Measurements from ENCODE around the gene SFRP4.

The SFRP4 gene

DNA sequence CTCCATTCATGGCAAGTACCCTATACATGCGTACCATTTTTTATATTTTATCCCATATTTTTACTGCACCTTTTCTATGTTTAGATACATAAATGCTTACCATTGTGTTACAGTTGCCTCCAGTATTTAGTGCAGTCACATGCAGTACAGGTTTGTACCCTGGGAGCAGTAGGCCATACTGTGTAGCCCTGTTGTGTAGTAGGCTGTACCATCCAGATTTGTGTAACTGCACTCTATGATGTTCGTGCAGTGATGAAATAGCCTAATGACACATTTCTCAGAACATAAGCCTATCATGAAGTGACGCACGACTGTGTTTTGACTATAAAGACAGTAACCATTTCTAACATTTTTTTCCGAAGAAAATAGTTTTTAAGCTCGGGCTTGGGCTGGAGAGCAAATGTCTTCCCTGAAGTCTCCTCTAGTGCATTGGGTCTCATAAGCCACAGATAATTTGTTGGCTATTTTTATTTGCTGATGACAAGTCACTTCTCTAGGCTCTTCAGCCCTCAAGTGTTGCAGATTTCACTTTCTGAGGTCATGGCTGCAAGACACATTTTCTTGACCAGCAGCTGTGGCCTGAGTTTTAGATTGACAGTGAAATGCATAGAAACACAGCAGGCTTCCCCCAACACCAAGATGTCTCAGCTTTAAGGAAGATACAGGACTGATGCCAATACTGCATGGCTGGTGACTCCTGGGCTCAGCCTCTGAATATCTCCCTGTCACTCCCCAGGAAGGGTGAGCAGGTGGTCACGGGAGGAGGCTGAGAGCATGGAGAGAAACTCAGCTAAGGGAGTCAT, 30.7 kb upstream of the SFRP4 start:
- no peak for TF ChIP-seq Cebpa-rat (IDR thresholded peaks at IDR 0.05)
- no peak overlapping the region for H3K9ac ChIP-seq
- peaks cover 7% of the 10 kb centered on the region for H3K4me1 ChIP-seq
- H3K36me3 ChIP-seq = peaks cover 55% of the 10 kb centered on the region
- H3K4me2 ChIP-seq = no peak overlapping the region
- H4K20me1 ChIP-seq = peaks cover 20% of the 10 kb centered on the region; the same call in 1 of the 2 replicates
- H3K4me3 ChIP-seq = no peak overlapping the region
- no peaks in the 10 kb centered on the region for H3K27me3 ChIP-seq
- H3K27ac ChIP-seq = no peak overlapping the region
- H3K9me3 ChIP-seq = peaks cover 5% of the 10 kb centered on the region; the same call in 1 of the 2 replicates

DNA sequence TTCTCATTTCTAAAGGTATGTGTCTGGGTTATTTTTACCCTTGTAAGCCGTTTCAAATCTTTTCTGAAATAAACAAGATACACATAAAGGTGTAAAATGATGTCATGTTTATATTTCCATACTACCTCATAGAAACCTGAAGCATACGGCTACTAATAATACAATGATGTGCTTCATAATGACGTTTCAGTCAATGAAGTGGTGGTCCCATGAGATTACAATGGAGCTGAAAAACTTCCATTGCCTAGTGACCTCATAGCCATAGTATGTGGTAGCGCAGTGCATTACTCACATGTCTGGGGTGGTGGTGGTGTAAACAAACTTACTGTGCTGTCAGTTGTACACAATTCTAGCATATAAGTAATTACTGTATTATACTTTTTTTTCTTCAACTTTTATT, 28.7 kb upstream of the SFRP4 start:
- H4K20me1 ChIP-seq = peaks cover 20% of the 10 kb centered on the region; the same call in 1 of the 2 replicates
- H3K9ac ChIP-seq = no peak overlapping the region
- no peak overlapping the region for H3K4me3 ChIP-seq
- no peaks in the 10 kb centered on the region for H3K4me1 ChIP-seq
- H3K36me3 ChIP-seq = peaks cover 38% of the 10 kb centered on the region
- H3K27me3 ChIP-seq = no peaks in the 10 kb centered on the region
- TF ChIP-seq Cebpa-rat (IDR thresholded peaks at IDR 0.05) = no peak
- no peak overlapping the region for H3K4me2 ChIP-seq
- H3K27ac ChIP-seq = no peak overlapping the region
- H3K9me3 ChIP-seq = peaks cover 5% of the 10 kb centered on the region; the same call in 1 of the 2 replicates

DNA sequence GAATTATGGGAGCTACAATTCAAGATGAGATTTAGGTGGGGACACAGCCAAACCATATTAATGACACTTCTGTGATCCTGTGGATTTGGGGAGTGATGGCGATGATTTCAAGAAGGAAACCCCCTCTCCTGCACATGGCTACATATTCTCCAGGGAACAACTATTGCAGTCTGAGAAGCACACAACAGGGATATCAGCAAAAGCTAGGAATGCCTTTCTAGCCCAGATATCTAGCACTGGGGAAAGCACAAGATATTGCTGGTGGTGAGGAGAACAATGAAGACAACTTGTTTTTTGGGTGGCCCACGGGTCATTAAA, 28.1 kb upstream of the SFRP4 start:
- Histone ChIP-seq H3K4me1 (no peaks in the 10 kb centered on the region), H3K9me3 (peaks cover 5% of the 10 kb centered on the region; the same call in 1 of the 2 replicates), H3K4me2 (no peak overlapping the region), H3K4me3 (no peak overlapping the region), H3K9ac (no peak overlapping the region), H3K27me3 (no peaks in the 10 kb centered on the region), H4K20me1 (peaks cover 20% of the 10 kb centered on the region; the same call in 1 of the 2 replicates), H3K27ac (no peak overlapping the region), H3K36me3 (peaks cover 31% of the 10 kb centered on the region)
- no peak for TF ChIP-seq Cebpa-rat (IDR thresholded peaks at IDR 0.05)

DNA sequence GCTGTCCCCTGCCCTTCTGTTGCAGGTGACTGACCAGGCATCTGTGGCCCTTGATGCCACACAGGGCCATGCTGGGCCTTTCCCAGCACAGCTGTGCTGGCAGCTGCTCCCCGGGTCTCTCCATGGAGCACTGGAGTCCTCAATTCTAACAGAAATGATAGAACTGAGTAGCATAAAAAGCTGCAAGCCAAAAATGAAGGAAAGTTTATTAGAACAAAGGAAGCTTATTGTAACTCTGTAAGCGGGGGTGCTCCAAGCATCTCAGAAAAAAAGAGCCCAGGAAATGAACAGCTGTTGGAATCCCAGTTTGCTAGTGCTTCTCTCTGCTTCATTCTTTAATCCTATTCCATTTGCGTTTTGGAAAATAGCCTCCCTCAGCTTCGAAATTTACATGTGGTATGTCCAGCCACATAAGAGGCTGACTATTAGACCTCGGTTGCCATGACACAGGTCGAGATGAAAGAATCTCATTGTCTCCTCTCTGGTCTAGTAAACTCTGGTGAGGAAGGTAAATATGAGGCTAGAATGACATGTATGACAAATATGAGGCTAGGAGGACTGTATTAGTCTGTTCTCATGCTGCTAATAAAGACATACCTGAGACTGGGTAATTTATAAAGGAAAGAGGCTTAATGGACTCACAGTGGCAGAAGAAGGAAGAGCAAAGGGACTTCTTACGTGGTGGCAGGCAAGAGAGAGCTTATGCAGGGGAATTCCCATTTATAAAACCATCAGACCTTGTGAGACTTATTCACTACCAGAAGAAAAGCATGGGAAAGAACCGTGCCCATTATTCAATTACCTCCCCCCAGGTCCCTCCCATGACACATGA, 27.5 kb upstream of the SFRP4 start:
- no peak overlapping the region for H3K4me2 ChIP-seq
- TF ChIP-seq Cebpa-rat (IDR thresholded peaks at IDR 0.05) = no peak
- H3K9ac ChIP-seq = no peak overlapping the region
- H4K20me1 ChIP-seq = peaks cover 20% of the 10 kb centered on the region; the same call in 1 of the 2 replicates
- no peak overlapping the region for H3K4me3 ChIP-seq
- no peaks in the 10 kb centered on the region for H3K27me3 ChIP-seq
- H3K4me1 ChIP-seq = no peaks in the 10 kb centered on the region
- H3K36me3 ChIP-seq = peaks cover 26% of the 10 kb centered on the region
- no peak overlapping the region for H3K27ac ChIP-seq
- peaks cover 5% of the 10 kb centered on the region; the same call in 1 of the 2 replicates for H3K9me3 ChIP-seq

DNA sequence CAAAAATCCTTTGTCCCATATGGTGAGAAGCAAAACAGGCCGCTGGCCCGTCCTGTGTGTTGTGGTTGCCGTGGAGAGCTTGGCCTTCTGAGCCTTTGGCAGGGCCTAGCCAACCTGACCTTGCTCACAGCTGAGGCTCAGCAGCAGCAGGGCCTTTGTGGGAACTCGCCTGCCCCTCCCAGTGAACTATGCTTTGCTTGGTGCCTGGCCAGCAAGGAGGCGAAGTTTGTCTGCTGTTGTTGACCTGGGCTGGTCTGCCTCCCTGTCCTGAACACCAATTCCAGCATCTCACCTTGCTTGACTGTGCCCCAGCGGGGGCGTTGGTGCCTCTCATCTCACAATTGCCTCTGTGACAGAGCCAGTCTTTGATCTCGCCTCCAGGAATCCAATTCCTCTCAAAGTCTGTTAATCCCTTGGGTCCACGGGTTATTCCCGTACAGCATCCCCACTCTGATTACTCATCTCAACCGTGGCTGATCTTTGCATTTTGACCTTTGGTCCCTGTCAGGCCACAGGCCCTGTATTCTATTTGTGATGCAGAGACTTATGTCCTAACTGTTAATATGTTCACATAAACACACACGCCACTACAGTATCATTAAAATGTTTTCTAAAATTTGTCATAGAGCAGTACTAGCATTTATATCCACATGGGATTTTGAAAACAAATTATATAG, 26.5 kb upstream of the SFRP4 start:
- Histone ChIP-seq H3K9me3 (peaks cover 13% of the 10 kb centered on the region), H3K9ac (no peak overlapping the region), H3K27ac (no peak overlapping the region), H4K20me1 (peaks cover 18% of the 10 kb centered on the region; the same call in 1 of the 2 replicates), H3K36me3 (peaks cover 28% of the 10 kb centered on the region; the same call in 1 of the 2 replicates), H3K27me3 (no peaks in the 10 kb centered on the region), H3K4me1 (no peaks in the 10 kb centered on the region), H3K4me2 (no peak overlapping the region), H3K4me3 (no peak overlapping the region)
- TF ChIP-seq Cebpa-rat (IDR thresholded peaks at IDR 0.05) = no peak

DNA sequence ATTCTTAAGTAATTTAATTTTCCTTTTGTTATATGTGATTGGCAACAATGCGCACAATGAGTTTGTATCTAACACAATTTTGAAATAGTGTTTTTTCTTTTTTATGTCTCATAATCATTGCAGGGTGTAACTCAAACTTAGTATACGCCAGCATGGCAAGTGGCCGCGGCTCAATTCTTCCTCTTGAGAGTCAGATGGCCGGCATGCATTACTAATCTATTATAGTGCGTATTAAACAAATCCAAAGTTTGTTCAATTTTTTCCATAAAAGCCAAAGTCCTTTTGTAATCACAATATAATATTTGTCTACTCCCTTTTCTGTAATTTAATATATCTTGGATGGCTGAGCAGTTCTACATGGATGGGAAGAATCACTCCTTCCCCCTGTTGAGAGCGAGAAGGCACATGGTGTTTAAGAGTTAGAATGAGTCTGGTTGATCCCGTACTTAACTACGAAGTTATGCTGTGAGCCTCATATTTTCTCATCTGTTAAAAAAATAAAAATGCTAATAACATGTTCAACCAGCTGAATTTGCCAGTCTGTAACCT, 16.5 kb upstream of the SFRP4 start:
- no peaks in the 10 kb centered on the region for H3K27me3 ChIP-seq
- no peaks in the 10 kb centered on the region for H3K4me1 ChIP-seq
- 0 out of 2 replicates have a peak, but pooled peaks cover 2% of the 10 kb centered on the region for H3K36me3 ChIP-seq
- no peak overlapping the region for H3K4me3 ChIP-seq
- peaks cover 6% of the 10 kb centered on the region; the same call in 1 of the 2 replicates for H4K20me1 ChIP-seq
- no peak for TF ChIP-seq Cebpa-rat (IDR thresholded peaks at IDR 0.05)
- H3K9me3 ChIP-seq = peaks cover 28% of the 10 kb centered on the region
- no peak overlapping the region for H3K9ac ChIP-seq
- H3K27ac ChIP-seq = no peak overlapping the region
- H3K4me2 ChIP-seq = no peak overlapping the region

DNA sequence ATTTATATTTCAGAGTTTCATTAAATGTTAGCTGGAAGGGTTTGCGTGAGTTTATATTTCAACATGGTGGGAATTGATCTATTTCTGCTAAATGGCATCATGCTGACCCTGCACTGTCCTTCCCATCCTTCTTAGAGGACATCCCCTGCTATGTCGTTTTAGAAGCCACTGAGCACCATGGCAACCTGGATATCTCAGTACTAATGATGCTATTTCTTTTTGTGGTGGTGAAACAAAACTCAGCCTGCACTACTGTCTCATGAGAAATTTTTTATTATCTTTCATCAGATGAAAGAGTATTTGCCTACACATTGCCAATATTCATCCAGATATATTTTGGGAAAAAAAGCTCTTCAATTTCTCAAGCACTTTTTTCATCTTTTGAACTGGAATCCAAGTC, 15.9 kb upstream of the SFRP4 start:
- Histone ChIP-seq H3K9ac (no peak overlapping the region), H3K27me3 (no peaks in the 10 kb centered on the region), H3K9me3 (peaks cover 26% of the 10 kb centered on the region), H3K4me2 (no peak overlapping the region), H3K4me3 (no peak overlapping the region), H3K4me1 (no peaks in the 10 kb centered on the region), H3K36me3 (no peaks in the 10 kb centered on the region), H4K20me1 (peaks cover 10% of the 10 kb centered on the region; the same call in 1 of the 2 replicates), H3K27ac (no peak overlapping the region)
- TF ChIP-seq Cebpa-rat (IDR thresholded peaks at IDR 0.05) = no peak

DNA sequence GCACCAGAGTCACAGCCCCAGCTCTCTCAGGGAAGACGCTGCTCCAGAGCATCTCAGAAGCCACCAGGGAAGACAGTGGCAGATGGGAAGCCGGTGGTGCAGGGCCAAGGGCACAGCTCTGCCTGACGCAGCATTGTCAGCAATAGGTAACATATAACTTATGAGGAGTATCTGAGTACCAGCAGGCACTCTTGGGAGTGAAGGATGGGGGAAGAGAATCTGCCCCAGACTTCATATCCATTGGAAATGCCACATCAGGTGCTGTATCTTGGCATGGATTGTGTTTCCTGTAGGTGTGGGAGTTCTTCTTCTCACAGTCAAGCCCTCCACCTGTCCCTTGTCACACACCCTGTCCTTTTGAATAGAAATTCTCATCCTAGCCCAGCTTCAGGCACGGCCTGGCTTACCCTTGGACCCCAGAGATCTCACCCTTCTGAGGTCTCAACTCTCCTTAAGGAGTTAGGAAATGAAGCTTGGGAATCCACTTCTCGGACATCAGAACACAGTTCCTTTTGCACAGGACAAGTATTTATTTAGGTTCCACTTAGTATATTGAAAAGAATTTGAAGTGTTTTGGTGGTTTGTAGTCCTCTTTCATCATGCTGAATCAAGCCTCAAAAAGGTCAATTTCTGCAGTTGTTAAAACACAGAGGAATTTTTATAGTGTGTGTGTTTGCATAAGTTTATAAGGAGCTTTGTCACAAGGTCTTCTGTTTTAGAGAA, 13.8 kb upstream of the SFRP4 start:
- Histone ChIP-seq H3K9me3 (peaks cover 43% of the 10 kb centered on the region), H3K9ac (no peak overlapping the region), H3K27me3 (no peaks in the 10 kb centered on the region), H3K4me2 (no peak overlapping the region), H3K4me1 (no peaks in the 10 kb centered on the region), H3K36me3 (peaks cover 18% of the 10 kb centered on the region; the same call in 1 of the 2 replicates), H4K20me1 (peaks cover 18% of the 10 kb centered on the region; the same call in 1 of the 2 replicates), H3K27ac (no peak overlapping the region), H3K4me3 (no peak overlapping the region)
- TF ChIP-seq Cebpa-rat (IDR thresholded peaks at IDR 0.05) = no peak

DNA sequence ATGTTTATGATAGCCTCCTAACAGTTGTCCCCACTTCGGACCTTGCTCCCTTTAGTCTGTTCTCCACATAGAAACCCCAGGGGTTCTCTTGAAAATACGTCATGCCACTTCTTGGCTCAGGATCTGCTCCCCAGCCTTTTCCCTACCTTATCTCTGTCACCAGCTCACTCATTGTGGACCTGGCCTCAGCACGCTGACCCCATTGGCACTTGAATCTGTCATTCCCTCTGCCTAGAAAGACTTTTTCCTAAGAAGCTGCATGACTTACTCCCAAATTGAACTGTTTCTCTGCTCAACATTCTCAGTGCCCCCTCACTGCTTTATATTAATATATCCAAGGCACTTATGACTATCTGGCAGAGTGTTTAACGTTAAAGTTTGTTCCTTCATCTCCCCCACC, 12.3 kb upstream of the SFRP4 start:
- no peak overlapping the region for H3K27ac ChIP-seq
- no peak overlapping the region for H3K4me2 ChIP-seq
- no peak overlapping the region for H3K4me3 ChIP-seq
- H4K20me1 ChIP-seq = peaks cover 23% of the 10 kb centered on the region; the same call in 1 of the 2 replicates
- peaks cover 27% of the 10 kb centered on the region for H3K36me3 ChIP-seq
- peaks cover 45% of the 10 kb centered on the region for H3K9me3 ChIP-seq
- no peak overlapping the region for H3K9ac ChIP-seq
- no peaks in the 10 kb centered on the region for H3K27me3 ChIP-seq
- H3K4me1 ChIP-seq = no peaks in the 10 kb centered on the region
- TF ChIP-seq Cebpa-rat (IDR thresholded peaks at IDR 0.05) = no peak

Measured in BLaER1 (cell line).